Activated T-helper 1 cell treated with Interleukin-2 at 50 U/mL for 16 hours (primary cell): ENCODE data around the gene FBXO28.

Experiments used
- DNase-seq: peaks from one replicate; pipeline ENCODE4 v3.0.0-alpha.2; 2020; ENCODE audit warnings: low read depth

FBXO28 gene

GRCh38 chr1:224157316-224157715 lies 43.4 kb downstream of the FBXO28 start:
- no peak for DNase-seq

- no peak for DNase-seq
These were observed 45.6 kb downstream of the FBXO28 start for GRCh38 chr1:224159541-224159940.

GRCh38 chr1:224160171-224160682 lies 46.3 kb downstream of the FBXO28 start:
- DNase-seq, result no peak

GRCh38 chr1:224162768-224163167 lies 48.9 kb downstream of the FBXO28 start:
- DNase-seq, result no peak

- no peak for DNase-seq
These were observed 49.4 kb downstream of the FBXO28 start for GRCh38 chr1:224163311-224163710.

GRCh38 chr1:224168859-224169380 lies 55.0 kb downstream of the FBXO28 start:
- no peak for DNase-seq

- DNase-seq, result no peak
These were observed 55.9 kb downstream of the FBXO28 start for GRCh38 chr1:224169718-224170270.

GRCh38 chr1:224170343-224170742 lies 56.4 kb downstream of the FBXO28 start:
- DNase-seq, result no peak

GRCh38 chr1:224170748-224171478 lies 57.0 kb downstream of the FBXO28 start:
- no peak for DNase-seq

GRCh38 chr1:224172229-224172628 lies 58.3 kb downstream of the FBXO28 start:
- DNase-seq, result no peak

GRCh38 chr1:224173523-224173922 lies 59.6 kb downstream of the FBXO28 start:
- DNase-seq, result no peak

- no peak for DNase-seq
These were observed 61.7 kb downstream of the FBXO28 start for GRCh38 chr1:224175617-224176016.

- no peak for DNase-seq
These were observed 63.6 kb downstream of the FBXO28 start for GRCh38 chr1:224177356-224177999.

GRCh38 chr1:224178894-224179293 lies 65.0 kb downstream of the FBXO28 start:
- DNase-seq, result no peak

GRCh38 chr1:224180783-224181452 lies 67.0 kb downstream of the FBXO28 start:
- DNase-seq, result no peak

- no peak for DNase-seq
These were observed 67.5 kb downstream of the FBXO28 start for GRCh38 chr1:224181453-224181810.

GRCh38 chr1:224182057-224182865 lies 68.3 kb downstream of the FBXO28 start:
- peak; percentile 25 for DNase-seq

GRCh38 chr1:224182866-224183590 lies 69.1 kb downstream of the FBXO28 start, which contains the start of gene DEGS1:
Gene DEGS1, plus strand, starts transcription at chr1:224183240. Its CDS starts 97 bp downstream, at chr1:224183337.
- DNase-seq, result peak; percentile 79

- peak; percentile 36 for DNase-seq
These were observed 69.8 kb downstream of the FBXO28 start for GRCh38 chr1:224183591-224184312.

- no peak for DNase-seq
These were observed 71.3 kb downstream of the FBXO28 start for GRCh38 chr1:224185208-224185607.
